Measurements from ENCODE around the gene PDZK1IP1.
"Not testable (repeated sequence)": the region's sequence is repeated elsewhere in the genome, so short reads cannot be mapped to it uniquely, and the experiment has no call there.

PDZK1IP1 gene

GRCh38 chr1:47193496-47193895 lies 3.7 kb upstream of the PDZK1IP1 start:
- not testable (repeated sequence) for DNase-seq

- peak; percentile 62 for DNase-seq
Observed at GRCh38 chr1:47192458-47193384, 2.9 kb upstream of the PDZK1IP1 start.

- DNase-seq: no peak
Observed at GRCh38 chr1:47191940-47192457, 2.2 kb upstream of the PDZK1IP1 start.

- DNase-seq: no peak
Observed at GRCh38 chr1:47190857-47191256, 1.0 kb upstream of the PDZK1IP1 start.

GRCh38 chr1:47190509-47190855 lies 646 bp upstream of the PDZK1IP1 start:
- no peak for DNase-seq

- no peak for DNase-seq
Observed at GRCh38 chr1:47188791-47189785, 748 bp downstream of the PDZK1IP1 start.

- no peak for DNase-seq
Observed at GRCh38 chr1:47187926-47188250, 1.9 kb downstream of the PDZK1IP1 start.

GRCh38 chr1:47187231-47187925 lies 2.5 kb downstream of the PDZK1IP1 start:
- no peak for DNase-seq

GRCh38 chr1:47186267-47187185 lies 3.3 kb downstream of the PDZK1IP1 start:
- DNase-seq: no peak

GRCh38 chr1:47184822-47185677 lies 4.8 kb downstream of the PDZK1IP1 start:
- no peak for DNase-seq

- no peak for DNase-seq
Observed at GRCh38 chr1:47184090-47184821, 5.6 kb downstream of the PDZK1IP1 start.

GRCh38 chr1:47183308-47184089 lies 6.3 kb downstream of the PDZK1IP1 start:
- no peak for DNase-seq

- DNase-seq: no peak
Observed at GRCh38 chr1:47182676-47183235, 7.1 kb downstream of the PDZK1IP1 start.

- no peak for DNase-seq
Observed at GRCh38 chr1:47181955-47182675, 7.7 kb downstream of the PDZK1IP1 start.

- DNase-seq: no peak
Observed at GRCh38 chr1:47181095-47181954, 8.5 kb downstream of the PDZK1IP1 start.

- no peak for DNase-seq
Observed at GRCh38 chr1:47180603-47181094, 9.2 kb downstream of the PDZK1IP1 start.
